ENCODE results near the gene POM121.
"Not testable (repeated sequence)": the region's sequence is repeated elsewhere in the genome, so short reads cannot be mapped to it uniquely, and the experiment has no call there.

- TF ChIP-seq ZNF274 (IDR thresholded peaks at IDR 0.05; ENCODE audit: low read depth, low read length); YY1 (IDR thresholded peaks at IDR 0.05; ENCODE audit: insufficient read depth, insufficient read length): not testable (repeated sequence)
Observed at GRCh38 chr7:72966892-72967291, 42.0 kb downstream of the POM121 start.
